Body of pancreas (tissue), 4 donors: ENCODE data around the gene RAB41.
"Not testable (repeated sequence)": the region's sequence is repeated elsewhere in the genome, so short reads cannot be mapped to it uniquely, and the experiment has no call there.

Experiments
- POLR2A ChIP-seq, 3 donors: fragments of 450-650 bp; IDR thresholded peaks; one replicate each; pipeline ENCODE4 v1.6.1; 2016; ENCODE audit warnings: antibody characterized with exemption in 3 of 3, mild to moderate bottlenecking in 2 of 3
- TF ChIP-seq, protein P1 (sequence below), 7 experiments: fragments of 450-650 bp in 4 of 7; fragments of 200-600 bp in 3 of 7; sonication (generic) in 3 of 7; IDR thresholded peaks; one replicate each; pipeline ENCODE4 v1.5.1; 2016 to 2019; ENCODE audit warnings: antibody characterized with exemption in 7 of 7

DNA sequence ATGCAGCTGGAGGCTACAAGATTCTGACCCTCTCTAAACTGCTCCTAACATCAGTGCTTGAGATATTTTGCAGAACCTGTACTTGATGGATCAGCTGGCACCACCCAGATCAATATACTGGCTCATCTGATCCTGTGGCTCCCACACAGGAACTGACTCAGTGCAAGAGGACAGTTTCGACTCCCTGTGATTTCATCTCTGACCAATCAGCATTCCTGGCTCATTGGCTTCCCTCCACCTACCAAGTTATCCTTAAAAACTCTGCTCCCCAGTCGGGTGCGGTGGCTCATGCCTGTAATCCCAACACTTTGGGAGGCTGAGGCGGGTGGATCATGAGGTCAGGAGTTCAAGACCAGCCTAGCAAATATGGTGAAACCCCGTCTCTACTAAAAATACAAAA, 38.4 kb upstream of the RAB41 start:
- TF ChIP-seq, protein P1, sequence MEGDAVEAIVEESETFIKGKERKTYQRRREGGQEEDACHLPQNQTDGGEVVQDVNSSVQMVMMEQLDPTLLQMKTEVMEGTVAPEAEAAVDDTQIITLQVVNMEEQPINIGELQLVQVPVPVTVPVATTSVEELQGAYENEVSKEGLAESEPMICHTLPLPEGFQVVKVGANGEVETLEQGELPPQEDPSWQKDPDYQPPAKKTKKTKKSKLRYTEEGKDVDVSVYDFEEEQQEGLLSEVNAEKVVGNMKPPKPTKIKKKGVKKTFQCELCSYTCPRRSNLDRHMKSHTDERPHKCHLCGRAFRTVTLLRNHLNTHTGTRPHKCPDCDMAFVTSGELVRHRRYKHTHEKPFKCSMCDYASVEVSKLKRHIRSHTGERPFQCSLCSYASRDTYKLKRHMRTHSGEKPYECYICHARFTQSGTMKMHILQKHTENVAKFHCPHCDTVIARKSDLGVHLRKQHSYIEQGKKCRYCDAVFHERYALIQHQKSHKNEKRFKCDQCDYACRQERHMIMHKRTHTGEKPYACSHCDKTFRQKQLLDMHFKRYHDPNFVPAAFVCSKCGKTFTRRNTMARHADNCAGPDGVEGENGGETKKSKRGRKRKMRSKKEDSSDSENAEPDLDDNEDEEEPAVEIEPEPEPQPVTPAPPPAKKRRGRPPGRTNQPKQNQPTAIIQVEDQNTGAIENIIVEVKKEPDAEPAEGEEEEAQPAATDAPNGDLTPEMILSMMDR (IDR thresholded peaks at IDR 0.05), result not testable (repeated sequence)
- not testable (repeated sequence) for TF ChIP-seq POLR2A (IDR thresholded peaks at IDR 0.05)
